ENCODE results near the gene PPP1R1C. TPM values are rescaled to one million over a fixed set of nuclear protein-coding genes. Genes with fewer than 3 reads are reported as not detected.

The PPP1R1C gene
- total RNA-seq, 1 donor from 2014 or later = 13.8 TPM

GRCh38 chr2:181998041-181998835 is 12.6 kb downstream of the PPP1R1C start:
- Mint-ChIP-seq H3K27ac (ENCODE audit: unreplicated experiment) (no peak overlapping the region), H3K4me1 (ENCODE audit: low read depth, unreplicated experiment) (no peaks in the 10 kb centered on the region), H3K4me3 (ENCODE audit: unreplicated experiment) (no peak overlapping the region), H3K27me3 (ENCODE audit: unreplicated experiment) (no peaks in the 10 kb centered on the region), H3K36me3 (ENCODE audit: unreplicated experiment) (no peaks in the 10 kb centered on the region), H3K9me3 (ENCODE audit: unreplicated experiment) (no peaks in the 10 kb centered on the region)
- no peak for TF ChIP-seq CTCF (IDR thresholded peaks at IDR 0.05; ENCODE audit: partially characterized antibody, unreplicated experiment)
- DNase-seq = no peak

GRCh38 chr2:181998891-181999654 is 13.4 kb downstream of the PPP1R1C start:
- no peak overlapping the region for H3K4me3 Mint-ChIP-seq (ENCODE audit: unreplicated experiment)
- H3K4me1 Mint-ChIP-seq (ENCODE audit: low read depth, unreplicated experiment) = no peaks in the 10 kb centered on the region
- no peaks in the 10 kb centered on the region for H3K27me3 Mint-ChIP-seq (ENCODE audit: unreplicated experiment)
- no peaks in the 10 kb centered on the region for H3K9me3 Mint-ChIP-seq (ENCODE audit: unreplicated experiment)
- H3K27ac Mint-ChIP-seq (ENCODE audit: unreplicated experiment) = no peak overlapping the region
- no peaks in the 10 kb centered on the region for H3K36me3 Mint-ChIP-seq (ENCODE audit: unreplicated experiment)
- no peak for DNase-seq
- no peak for TF ChIP-seq CTCF (IDR thresholded peaks at IDR 0.05; ENCODE audit: partially characterized antibody, unreplicated experiment)

- H3K4me3 Mint-ChIP-seq (ENCODE audit: unreplicated experiment) = no peak overlapping the region
- TF ChIP-seq CTCF (IDR thresholded peaks at IDR 0.05; ENCODE audit: partially characterized antibody, unreplicated experiment) = no peak
- H3K27ac Mint-ChIP-seq (ENCODE audit: unreplicated experiment) = no peak overlapping the region
- no peaks in the 10 kb centered on the region for H3K36me3 Mint-ChIP-seq (ENCODE audit: unreplicated experiment)
- H3K9me3 Mint-ChIP-seq (ENCODE audit: unreplicated experiment) = no peaks in the 10 kb centered on the region
- no peaks in the 10 kb centered on the region for H3K27me3 Mint-ChIP-seq (ENCODE audit: unreplicated experiment)
- no peaks in the 10 kb centered on the region for H3K4me1 Mint-ChIP-seq (ENCODE audit: low read depth, unreplicated experiment)
- no peak for DNase-seq
Measured at GRCh38 chr2:181999911-182000310, 14.3 kb downstream of the PPP1R1C start.

GRCh38 chr2:182004945-182005520 is 19.4 kb downstream of the PPP1R1C start:
- no peaks in the 10 kb centered on the region for H3K27me3 Mint-ChIP-seq (ENCODE audit: unreplicated experiment)
- no peaks in the 10 kb centered on the region for H3K4me1 Mint-ChIP-seq (ENCODE audit: low read depth, unreplicated experiment)
- no peaks in the 10 kb centered on the region for H3K36me3 Mint-ChIP-seq (ENCODE audit: unreplicated experiment)
- no peaks in the 10 kb centered on the region for H3K9me3 Mint-ChIP-seq (ENCODE audit: unreplicated experiment)
- no peak overlapping the region for H3K4me3 Mint-ChIP-seq (ENCODE audit: unreplicated experiment)
- no peak for TF ChIP-seq CTCF (IDR thresholded peaks at IDR 0.05; ENCODE audit: partially characterized antibody, unreplicated experiment)
- DNase-seq = no peak
- no peak overlapping the region for H3K27ac Mint-ChIP-seq (ENCODE audit: unreplicated experiment)
